ENCODE data around the gene ANO1. TPM values are rescaled to one million over a fixed set of nuclear protein-coding genes. Genes with fewer than 3 reads are reported as not detected.
"Not testable (repeated sequence)": the region's sequence is repeated elsewhere in the genome, so short reads cannot be mapped to it uniquely, and the experiment has no call there.

Gene ANO1
- total RNA-seq, 1 donor = 0.36 TPM

DNA sequence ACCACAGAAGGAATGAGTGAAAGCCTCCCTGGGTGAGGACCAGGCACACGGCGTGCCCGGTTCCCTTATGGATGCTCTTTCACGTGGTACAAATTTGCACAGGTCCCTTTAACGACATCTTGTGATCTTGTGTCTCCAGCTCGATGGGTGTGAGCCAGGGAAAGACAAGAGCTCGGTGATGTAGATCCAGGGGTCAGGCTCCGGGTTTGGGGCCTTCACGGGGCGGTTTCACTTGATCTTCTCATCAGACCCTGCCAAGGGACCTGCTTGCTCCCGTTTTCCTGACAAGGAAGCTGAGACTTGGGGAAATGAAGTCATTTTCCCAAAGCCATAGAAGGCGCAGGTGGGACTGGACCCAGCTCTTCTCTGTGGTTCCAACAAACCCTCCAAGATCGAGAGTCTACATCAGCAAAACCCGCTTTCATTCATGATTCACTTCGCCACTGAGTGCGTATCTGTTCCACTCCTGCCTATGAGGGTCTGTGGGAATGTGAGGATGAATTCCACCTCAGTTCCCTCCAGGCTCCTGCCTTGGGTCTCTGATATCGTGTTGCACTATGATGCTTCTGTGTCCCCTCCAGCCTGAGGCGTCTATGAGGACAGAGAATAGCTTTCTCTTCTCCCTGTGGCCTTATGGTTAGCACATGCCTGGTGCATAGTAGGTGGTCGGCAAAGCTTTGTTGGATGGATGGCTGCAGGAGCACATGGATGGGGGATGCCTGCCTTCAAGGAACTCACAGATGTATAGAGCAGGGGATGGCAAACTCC lies 45.0 kb upstream of the ANO1 start:
- DNase-seq (ENCODE audit: low read depth) = no peak
- H3K4me3 ChIP-seq (ENCODE audit: low read depth, low read length) = no peak overlapping the region
- TF ChIP-seq, protein P1, sequence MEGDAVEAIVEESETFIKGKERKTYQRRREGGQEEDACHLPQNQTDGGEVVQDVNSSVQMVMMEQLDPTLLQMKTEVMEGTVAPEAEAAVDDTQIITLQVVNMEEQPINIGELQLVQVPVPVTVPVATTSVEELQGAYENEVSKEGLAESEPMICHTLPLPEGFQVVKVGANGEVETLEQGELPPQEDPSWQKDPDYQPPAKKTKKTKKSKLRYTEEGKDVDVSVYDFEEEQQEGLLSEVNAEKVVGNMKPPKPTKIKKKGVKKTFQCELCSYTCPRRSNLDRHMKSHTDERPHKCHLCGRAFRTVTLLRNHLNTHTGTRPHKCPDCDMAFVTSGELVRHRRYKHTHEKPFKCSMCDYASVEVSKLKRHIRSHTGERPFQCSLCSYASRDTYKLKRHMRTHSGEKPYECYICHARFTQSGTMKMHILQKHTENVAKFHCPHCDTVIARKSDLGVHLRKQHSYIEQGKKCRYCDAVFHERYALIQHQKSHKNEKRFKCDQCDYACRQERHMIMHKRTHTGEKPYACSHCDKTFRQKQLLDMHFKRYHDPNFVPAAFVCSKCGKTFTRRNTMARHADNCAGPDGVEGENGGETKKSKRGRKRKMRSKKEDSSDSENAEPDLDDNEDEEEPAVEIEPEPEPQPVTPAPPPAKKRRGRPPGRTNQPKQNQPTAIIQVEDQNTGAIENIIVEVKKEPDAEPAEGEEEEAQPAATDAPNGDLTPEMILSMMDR (IDR thresholded peaks at IDR 0.05; ENCODE audit: insufficient read depth, low read length) = no peak

DNA sequence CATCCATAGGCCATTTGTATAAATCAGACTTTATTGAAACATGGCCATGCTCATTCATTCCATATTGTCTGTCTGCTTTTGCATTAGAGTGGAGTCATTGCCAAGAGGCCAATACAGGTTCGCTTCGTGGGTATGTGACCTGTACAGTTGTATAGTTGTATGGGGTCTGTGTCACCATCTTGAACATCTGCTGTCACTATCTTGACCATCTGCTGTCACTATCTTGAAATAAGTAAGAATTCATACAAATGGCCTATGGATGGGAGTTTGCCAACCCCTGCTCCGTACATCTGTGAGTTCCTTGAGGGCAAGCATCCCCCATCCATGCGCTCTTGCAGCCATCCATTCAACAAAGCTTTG lies 44.4 kb upstream of the ANO1 start:
- H3K4me3 ChIP-seq (ENCODE audit: low read depth, low read length) = no peak overlapping the region
- DNase-seq (ENCODE audit: low read depth) = no peak
- TF ChIP-seq, protein P1 (IDR thresholded peaks at IDR 0.05; ENCODE audit: insufficient read depth, low read length) = no peak

DNA sequence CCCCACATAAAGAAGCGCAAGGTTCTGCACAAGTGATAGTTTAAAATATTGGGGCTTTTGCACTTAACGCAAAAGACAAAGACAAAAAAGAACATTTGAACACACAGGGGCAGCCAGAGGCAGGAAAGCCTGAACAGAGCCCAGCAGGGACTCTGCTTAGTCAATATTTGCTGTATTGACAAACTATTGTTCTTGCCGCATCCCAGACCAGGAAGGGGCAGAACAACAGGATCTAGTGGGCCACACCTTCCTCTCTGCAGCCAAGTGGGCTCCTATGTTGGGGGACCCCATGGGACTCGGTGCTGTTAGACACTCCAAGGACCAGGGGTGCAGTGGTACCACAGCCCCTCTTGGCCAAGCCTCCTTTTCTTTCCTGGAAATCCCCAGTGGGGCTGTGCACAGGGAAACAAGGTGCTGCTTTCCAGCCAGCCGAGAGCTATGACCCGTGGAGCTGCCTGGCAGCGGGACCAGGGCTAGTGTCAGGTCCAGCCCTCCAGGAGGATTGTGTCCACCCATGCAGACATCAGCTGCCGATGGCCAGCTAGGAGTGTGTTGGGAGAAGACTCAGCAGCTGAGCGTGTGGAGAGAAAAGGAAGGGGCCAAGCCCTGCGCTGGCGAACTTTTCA lies 43.3 kb upstream of the ANO1 start:
- TF ChIP-seq, protein P1 (IDR thresholded peaks at IDR 0.05; ENCODE audit: insufficient read depth, low read length) = no peak

DNA sequence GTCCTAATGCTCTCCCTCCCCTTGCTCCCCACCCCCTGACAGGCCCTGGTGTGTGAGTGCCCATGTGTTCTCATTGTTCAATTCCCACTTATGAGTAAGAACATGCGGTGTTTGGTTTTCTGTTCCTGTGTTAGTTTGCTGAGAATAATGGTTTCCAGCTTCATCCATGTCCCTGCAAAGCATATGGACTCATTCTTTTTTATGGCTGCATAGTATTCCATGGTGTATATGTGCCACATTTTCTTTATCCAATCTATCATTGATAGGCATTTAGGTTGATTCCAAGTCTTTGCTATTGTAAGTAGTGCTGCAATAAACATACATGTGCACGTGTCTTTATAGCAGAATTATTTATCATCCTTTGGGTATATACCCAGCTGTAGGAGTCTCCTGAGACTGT lies 42.5 kb upstream of the ANO1 start:
- DNase-seq (ENCODE audit: low read depth); H3K4me3 ChIP-seq (ENCODE audit: low read depth, low read length): not testable (repeated sequence)

More for the DNA sequence above, 43.3 kb upstream of the ANO1 start:
- DNase-seq (ENCODE audit: low read depth) = no peak
- H3K4me3 ChIP-seq (ENCODE audit: low read depth, low read length) = no peak overlapping the region

DNA sequence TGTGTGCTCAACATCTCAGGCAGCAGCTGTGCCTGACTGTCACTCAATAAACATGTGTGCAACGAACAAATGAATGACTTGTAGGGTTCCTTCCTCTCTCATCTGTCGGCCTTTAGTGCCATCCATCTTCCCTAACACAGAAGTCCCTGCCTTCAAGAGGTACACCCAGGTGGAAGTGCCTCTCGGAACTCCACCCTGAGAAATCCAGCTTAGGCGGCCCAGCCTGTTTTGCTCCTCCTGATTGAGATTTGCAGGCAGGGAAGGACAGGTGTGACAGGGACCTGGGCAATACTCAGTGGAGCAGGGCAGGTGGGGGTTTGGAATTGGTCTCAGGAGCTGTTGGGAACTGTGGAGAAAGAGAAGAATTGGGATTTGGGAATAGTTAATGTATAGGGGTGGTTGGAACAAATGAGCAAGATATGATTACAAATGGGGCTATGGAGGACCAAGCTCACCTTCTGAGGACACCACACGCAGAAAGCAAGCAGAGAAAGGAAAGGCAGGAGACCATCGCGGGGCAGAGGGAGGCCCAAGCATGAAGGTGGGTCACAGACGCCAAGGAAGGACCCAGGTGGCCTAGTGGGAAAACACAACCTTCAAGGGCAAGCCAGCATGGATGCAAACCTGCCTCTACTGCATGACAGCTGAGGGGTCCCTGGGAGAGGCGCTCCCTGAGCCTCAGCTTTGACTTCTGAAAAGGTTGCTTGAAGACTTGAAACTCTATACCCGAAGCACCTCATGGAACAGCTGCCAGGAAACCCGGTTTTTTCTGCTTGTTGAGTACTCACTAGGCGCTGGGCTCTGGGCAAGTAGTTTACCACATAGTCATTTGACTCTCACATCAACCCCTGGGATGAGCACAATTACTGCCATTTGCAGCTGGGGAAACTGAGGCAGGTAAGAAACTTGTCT lies 40.9 kb upstream of the ANO1 start:
- no peak for DNase-seq (ENCODE audit: low read depth)
- no peak overlapping the region for H3K4me3 ChIP-seq (ENCODE audit: low read depth, low read length)
- TF ChIP-seq, protein P1 (IDR thresholded peaks at IDR 0.05; ENCODE audit: insufficient read depth, low read length) = no peak

DNA sequence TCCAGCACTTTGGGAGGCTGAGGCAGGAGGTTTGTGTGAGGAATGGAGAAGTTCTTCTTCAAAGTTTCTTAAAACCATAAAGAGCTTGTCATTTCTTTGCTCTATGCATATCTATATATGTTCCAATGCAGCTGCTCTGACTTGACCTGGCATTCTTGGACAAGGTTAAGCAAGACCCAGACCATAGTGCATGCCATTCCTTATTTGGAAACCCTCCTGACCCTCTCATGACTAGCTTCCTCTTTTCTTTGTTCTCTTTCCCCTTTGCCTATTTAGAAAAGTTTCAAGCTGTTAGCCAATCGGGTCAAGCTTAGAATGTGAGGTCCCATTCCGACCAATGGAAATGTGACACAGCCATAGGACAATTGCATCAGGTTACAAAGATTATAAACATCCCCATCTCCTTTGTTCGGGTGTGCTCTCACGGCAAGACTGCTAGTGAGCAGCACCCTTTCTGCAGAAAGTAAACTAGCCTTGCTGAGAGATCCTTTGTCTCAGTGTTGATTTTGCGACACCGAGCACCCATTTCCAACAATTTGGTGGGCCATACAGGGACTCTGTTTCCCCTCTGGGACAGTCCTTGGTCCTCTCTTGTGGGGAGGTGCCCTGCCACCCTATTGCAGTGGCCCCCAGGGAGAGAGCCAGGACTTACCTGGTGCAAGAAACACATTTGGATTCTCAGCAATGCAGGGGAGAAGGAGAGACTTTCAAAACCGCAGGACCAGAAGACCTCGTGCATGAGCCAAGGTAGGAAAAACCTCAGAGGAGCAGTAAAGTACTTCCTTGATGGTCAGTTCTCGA lies 39.9 kb upstream of the ANO1 start:
- TF ChIP-seq, protein P1 (IDR thresholded peaks at IDR 0.05; ENCODE audit: insufficient read depth, low read length) = no peak
- H3K4me3 ChIP-seq (ENCODE audit: low read depth, low read length) = no peak overlapping the region
- no peak for DNase-seq (ENCODE audit: low read depth)

Data from fibroblast of the aortic adventitia (primary cell).